ENCODE data around the gene STYK1.
"Not testable (repeated sequence)": the region's sequence is repeated elsewhere in the genome, so short reads cannot be mapped to it uniquely, and the experiment has no call there.

The STYK1 gene

GRCh38 chr12:10618338-10618987 is 55.4 kb downstream of the STYK1 start:
- DNase-seq, result no peak

- no peak for DNase-seq
Measured at GRCh38 chr12:10617863-10618262, 56.0 kb downstream of the STYK1 start.

GRCh38 chr12:10615532-10615931 is 58.3 kb downstream of the STYK1 start:
- no peak for DNase-seq

GRCh38 chr12:10614056-10614370 is 59.8 kb downstream of the STYK1 start:
- no peak for DNase-seq

DNA sequence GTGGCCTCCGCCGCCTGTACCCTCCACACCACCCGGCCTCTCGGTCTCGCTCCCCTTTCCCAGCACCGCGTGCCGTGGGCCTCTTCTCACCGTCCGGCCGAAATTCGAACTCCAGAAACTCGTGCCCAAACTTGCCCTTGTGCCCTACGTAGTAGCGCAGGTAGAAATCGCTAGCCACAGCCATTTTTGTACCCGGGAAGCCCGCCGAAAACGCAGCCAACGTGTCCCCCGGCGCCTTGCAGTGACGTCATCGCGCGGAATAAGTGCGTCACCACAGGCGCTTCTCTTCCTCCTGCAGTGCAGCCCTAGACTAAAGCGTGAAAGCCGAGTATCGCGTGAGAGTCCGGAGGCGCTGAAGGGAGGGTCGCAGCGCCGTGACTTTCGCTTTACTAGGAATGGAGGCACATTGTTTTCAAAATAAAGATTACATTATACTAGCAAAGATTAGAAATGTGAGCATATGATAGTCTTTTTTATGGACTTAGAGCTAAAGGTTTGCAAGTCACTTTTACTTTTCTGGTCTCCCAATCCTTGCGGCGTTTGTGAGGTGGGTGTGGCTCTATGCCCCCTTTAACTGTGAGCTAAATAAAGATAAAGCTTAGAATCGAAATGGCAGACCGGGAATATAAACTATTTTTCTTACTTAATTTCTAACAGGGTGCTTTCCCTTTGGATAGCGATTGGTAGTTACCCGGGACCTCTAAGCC is 60.4 kb downstream of the STYK1 start, which contains the start of gene MAGOHB:
Gene MAGOHB (minus strand): TSS at position 261 of the 707 bp plus-strand sequence. CDS start 77 bp downstream, at position 184.
- DNase-seq, result peak; percentile 95

- no peak for DNase-seq
Measured at GRCh38 chr12:10612984-10613348, 60.9 kb downstream of the STYK1 start.

GRCh38 chr12:10612110-10612509 is 61.7 kb downstream of the STYK1 start:
- no peak for DNase-seq

DNA sequence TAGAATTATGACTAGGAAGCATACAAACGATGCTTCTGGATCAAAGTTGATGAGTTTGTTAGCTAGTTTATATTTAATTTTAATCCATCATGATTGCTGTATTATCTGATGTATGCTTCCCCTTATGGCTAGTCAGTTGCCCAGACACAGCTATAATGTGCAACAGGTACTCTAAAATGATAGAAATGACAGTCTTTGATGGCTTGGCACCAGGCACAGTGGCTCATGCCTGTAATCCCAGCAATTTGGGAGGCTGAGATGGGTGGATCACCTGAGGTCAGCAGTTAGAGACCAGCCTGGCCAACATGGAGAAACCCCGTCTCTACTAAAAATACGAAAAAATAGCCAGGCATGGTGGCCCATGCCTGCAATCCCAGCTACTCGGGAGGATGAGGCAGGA is 62.6 kb downstream of the STYK1 start:
- not testable (repeated sequence) for DNase-seq

GRCh38 chr12:10610188-10610587 is 63.7 kb downstream of the STYK1 start:
- no peak for DNase-seq

- no peak for DNase-seq
Measured at GRCh38 chr12:10607885-10608458, 65.9 kb downstream of the STYK1 start.

DNA sequence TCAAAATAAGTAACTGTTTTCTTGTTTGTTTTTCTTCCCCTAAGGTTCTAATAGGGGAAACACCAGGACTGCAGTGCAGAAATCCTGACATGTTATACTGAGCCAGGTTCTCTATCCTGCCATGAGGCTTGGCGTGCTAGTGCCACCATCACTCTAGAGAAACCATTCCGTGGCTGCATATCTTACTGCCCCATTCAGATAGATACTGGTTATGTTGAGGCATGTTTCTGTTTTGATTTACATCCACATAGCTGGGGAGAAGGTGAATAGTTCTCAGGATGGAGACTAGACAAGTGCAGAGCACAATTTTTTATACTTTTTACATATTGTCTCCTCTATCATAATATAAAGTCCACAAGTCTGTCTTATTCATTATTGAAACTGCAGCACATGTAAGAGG is 72.0 kb downstream of the STYK1 start:
- no peak for DNase-seq

DNA sequence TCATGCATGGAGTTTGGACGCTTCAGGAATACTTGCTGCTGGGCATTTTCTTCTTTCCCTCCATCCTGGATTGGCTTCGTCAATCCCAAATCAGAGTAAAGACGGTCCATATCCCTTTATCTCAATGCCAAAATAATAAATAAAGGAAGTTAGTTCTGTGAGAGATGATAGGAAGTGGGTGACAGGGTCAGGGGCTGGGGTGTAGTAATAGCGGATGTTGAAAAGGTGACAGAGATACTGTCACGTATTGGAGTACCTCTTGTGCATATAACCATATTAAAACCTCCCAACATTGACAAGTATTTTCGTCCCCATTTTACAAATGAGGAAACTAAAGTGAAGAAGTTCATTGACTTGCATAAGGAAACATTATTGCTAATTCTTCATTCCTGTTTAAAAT is 72.9 kb downstream of the STYK1 start:
- no peak for DNase-seq

DNA sequence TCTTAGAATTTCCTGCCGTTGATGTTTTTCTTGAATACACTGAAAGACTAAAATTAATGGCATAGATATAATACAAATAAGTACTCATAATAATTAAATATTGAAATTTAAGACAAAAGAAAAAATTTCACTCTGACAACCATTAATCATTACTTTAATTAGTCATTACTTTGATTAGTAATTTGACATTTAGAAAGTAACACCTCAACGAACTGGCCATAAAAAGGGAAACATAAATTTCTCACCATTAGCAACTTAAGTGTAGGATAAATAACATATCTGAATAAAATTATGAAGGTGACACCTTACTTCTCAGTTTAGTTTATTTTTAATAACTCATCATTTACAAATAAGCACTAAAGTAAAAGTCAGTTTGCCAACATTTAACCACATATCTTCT is 78.0 kb downstream of the STYK1 start:
- DNase-seq, result no peak

DNA sequence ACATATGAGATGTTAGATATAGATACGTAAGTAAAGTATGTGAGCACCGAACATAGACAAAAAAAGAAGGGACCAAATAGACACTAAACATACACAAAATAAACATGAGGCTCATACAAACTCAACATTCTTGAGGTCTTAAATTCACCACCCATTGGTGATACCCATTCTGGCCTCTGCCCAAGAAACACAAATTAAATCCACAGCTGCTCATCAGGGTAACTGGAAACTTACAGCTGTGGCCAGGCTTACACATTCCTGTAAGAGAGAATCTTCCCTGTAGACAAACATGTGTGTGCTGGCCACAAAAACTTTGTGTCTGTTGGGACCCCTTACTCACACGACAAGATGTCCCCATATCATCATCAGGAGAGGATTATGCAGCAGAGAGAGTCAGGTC is 82.9 kb downstream of the STYK1 start:
- no peak for DNase-seq

- no peak for DNase-seq
Measured at GRCh38 chr12:10584415-10584814, 89.4 kb downstream of the STYK1 start.

- no peak for DNase-seq
Measured at GRCh38 chr12:10582704-10583103, 91.1 kb downstream of the STYK1 start.

- DNase-seq, result not testable (repeated sequence)
Measured at GRCh38 chr12:10582133-10582532, 91.7 kb downstream of the STYK1 start.

- no peak for DNase-seq
Measured at GRCh38 chr12:10574307-10574706, 99.5 kb downstream of the STYK1 start.

- DNase-seq, result not testable (repeated sequence)
Measured at GRCh38 chr12:10572021-10572490, 101.8 kb downstream of the STYK1 start.

DNA sequence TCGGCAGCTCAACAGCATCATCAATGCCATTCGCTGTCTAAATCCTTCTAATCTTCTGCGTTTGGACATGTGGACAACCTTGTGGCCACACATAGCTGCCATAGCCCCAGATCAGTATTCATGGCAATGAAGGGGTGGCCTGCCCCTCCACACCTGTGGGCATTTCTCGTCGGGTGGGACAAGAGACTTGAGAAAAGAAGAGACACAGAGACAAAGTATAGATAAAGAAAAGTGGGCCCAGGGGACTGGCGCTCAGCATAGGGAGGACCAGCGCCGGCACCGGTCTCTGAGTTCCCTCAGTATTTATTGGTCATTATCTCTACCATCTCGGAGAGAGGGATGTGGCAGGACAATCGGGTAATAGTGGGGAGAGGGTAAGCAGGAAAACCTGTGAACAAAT is 102.7 kb downstream of the STYK1 start:
- no peak for DNase-seq
